Panc1 (cell line): ENCODE results near the gene CNTRL. TPM values are rescaled to one million over a fixed set of nuclear protein-coding genes. Genes with fewer than 3 reads are reported as not detected.

Source experiments
- ATAC-seq: fragments of 200-7000 bp; cut with Tn5 transposase; 2 replicates; pipeline ENCODE4 v1.9.1; 2020; ENCODE audit warnings: mild to moderate bottlenecking, moderate library complexity
- BruUV-seq: library from RNA; stranded (reverse); fragments of 400-500 nt; replicated peaks from 2 replicates; lab custom pipeline; 2021; lab: Mats Ljungman, UMichigan
- CTCF ChIA-PET: fragments of 300-600 bp; sonication (Branson Sonifier 250); formaldehyde crosslinking; loops from one replicate; lab custom pipeline; 2022; ENCODE audit warnings: antibody characterized with exemption; lab: Charles Lee
- POLR2A ChIA-PET: fragments of 300-600 bp; sonication (Branson Sonifier 250); formaldehyde crosslinking; loops from one replicate; lab custom pipeline; 2022; ENCODE audit warnings: antibody characterized with exemption; lab: Charles Lee
- DNase-seq: peaks from one replicate; pipeline ENCODE4 v3.0.0-alpha.2; 2010; ENCODE audit warnings: low read depth, low spot score
- H3K27ac ChIP-seq: 2 replicates; pipeline ENCODE4 v1.5.1; 2011; ENCODE audit warnings: mild to moderate bottlenecking, low read length, inconsistent platforms
- H3K27me3 ChIP-seq: fragments of 200-500 bp; sonication (Bioruptor generic); 2 replicates; pipeline ENCODE4 v1.6.0; 2014; ENCODE audit warnings: low read length, inconsistent platforms; ENCODE audit not compliant: control insufficient read depth, insufficient read depth
- H3K36me3 ChIP-seq: fragments of 200-500 bp; sonication (Bioruptor generic); 2 replicates; pipeline ENCODE4 v1.5.1; 2014; ENCODE audit warnings: inconsistent platforms, mild to moderate bottlenecking, low read length, moderate library complexity; ENCODE audit not compliant: control insufficient read depth, insufficient read depth
- H3K4me1 ChIP-seq: 2 replicates; pipeline ENCODE4 v1.5.1; 2011; ENCODE audit warnings: inconsistent platforms, mild to moderate bottlenecking, low read length, moderate library complexity; ENCODE audit not compliant: control insufficient read depth, insufficient read depth
- H3K4me3 ChIP-seq, 2 experiments: 2 replicates each; pipeline ENCODE4 v1.5.1; 2011 to 2012; ENCODE audit warnings: low read depth in 2 of 2, low read length in 2 of 2, mild to moderate bottlenecking in 2 of 2, inconsistent platforms in 1 of 2, moderate library complexity in 1 of 2
- H3K9me3 ChIP-seq: fragments of 200-500 bp; sonication (Bioruptor generic); 2 replicates; pipeline ENCODE4 v1.5.1; 2014; ENCODE audit warnings: low read depth, mild to moderate bottlenecking, inconsistent platforms, low read length, moderate library complexity; ENCODE audit not compliant: control insufficient read depth, insufficient read depth
- POLR2AphosphoS5 ChIP-seq: IDR thresholded peaks from 2 replicates; pipeline ENCODE4 v1.6.1; 2012; ENCODE audit warnings: mild to moderate bottlenecking, low read depth, low read length, moderate library complexity
- REST ChIP-seq, 2 experiments: IDR thresholded peaks; 2 replicates each; pipeline ENCODE4 v1.6.1; 2011 to 2012; ENCODE audit warnings: low read depth in 2 of 2, control low read depth in 1 of 2, low read length in 1 of 2, mild to moderate bottlenecking in 1 of 2, moderate library complexity in 1 of 2; ENCODE audit not compliant: insufficient read depth in 1 of 2
- SIN3A ChIP-seq: IDR thresholded peaks from 2 replicates; pipeline ENCODE4 v1.6.1; 2012; ENCODE audit warnings: low read depth, mild to moderate bottlenecking, low read length, moderate library complexity, borderline replicate concordance; ENCODE audit not compliant: insufficient read depth
- TCF7L2 ChIP-seq: IDR thresholded peaks from 2 replicates; pipeline ENCODE4 v1.6.1; 2011; ENCODE audit warnings: mild to moderate bottlenecking, low read depth, low read length, inconsistent platforms
- in situ Hi-C: cut with HindIII; loops from 2 replicates; pipeline ENCODE4 v1.10.0; 2016; ENCODE audit warnings: low sequenced_read_pairs, low pct_unique_long_range_greater_than_20kb
- intact Hi-C: fragments of 100-400 bp; cut with micrococcal nuclease; formaldehyde crosslinking; loops from one replicate; pipeline ENCODE4 v1.10.0; 2022; ENCODE audit not compliant: unreplicated experiment
- total RNA-seq: library from RNA; stranded (reverse); gene quantifications from one replicate; pipeline ENCODE4 v1.2.1, GENCODE V29; 2021; ENCODE audit not compliant: unreplicated experiment
- TF ChIP-seq, protein P1 (sequence below): fragments of 450-650 bp; IDR thresholded peaks from 2 replicates; pipeline ENCODE4 v1.5.1; 2017; ENCODE audit warnings: mild to moderate bottlenecking

The CNTRL gene
- total RNA-seq, 1 experiment from 2014 or later = 11.5 TPM

- H3K27ac ChIP-seq = no peak overlapping the region
- CTCF ChIA-PET = interaction anchor here (0.7 kb wide), 1 partner anchor 106 kb away, joined by 3 read pairs; no protein-coding TSS in a partner anchor
- ATAC-seq (no peak), DNase-seq (no peak)
- POLR2A ChIA-PET = interaction anchor here (0.6 kb wide), 1 partner anchor 9 kb away, joined by 3 read pairs; no protein-coding TSS in a partner anchor
- no peak for TF ChIP-seq REST (IDR thresholded peaks at IDR 0.05; ENCODE audit: insufficient read depth in 1 of 2, low read depth in 2 of 2, low read length in 1 of 2)
- TF ChIP-seq, protein P1, sequence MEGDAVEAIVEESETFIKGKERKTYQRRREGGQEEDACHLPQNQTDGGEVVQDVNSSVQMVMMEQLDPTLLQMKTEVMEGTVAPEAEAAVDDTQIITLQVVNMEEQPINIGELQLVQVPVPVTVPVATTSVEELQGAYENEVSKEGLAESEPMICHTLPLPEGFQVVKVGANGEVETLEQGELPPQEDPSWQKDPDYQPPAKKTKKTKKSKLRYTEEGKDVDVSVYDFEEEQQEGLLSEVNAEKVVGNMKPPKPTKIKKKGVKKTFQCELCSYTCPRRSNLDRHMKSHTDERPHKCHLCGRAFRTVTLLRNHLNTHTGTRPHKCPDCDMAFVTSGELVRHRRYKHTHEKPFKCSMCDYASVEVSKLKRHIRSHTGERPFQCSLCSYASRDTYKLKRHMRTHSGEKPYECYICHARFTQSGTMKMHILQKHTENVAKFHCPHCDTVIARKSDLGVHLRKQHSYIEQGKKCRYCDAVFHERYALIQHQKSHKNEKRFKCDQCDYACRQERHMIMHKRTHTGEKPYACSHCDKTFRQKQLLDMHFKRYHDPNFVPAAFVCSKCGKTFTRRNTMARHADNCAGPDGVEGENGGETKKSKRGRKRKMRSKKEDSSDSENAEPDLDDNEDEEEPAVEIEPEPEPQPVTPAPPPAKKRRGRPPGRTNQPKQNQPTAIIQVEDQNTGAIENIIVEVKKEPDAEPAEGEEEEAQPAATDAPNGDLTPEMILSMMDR = no peak
- intact Hi-C loops = loop anchor here (5.0 kb wide), 1 partner anchor 68 kb away; no protein-coding TSS in a partner anchor
- H3K27me3 ChIP-seq = no peaks in the 10 kb centered on the region
- H3K4me1 ChIP-seq = no peaks in the 10 kb centered on the region; the same call in 1 of the 2 replicates
- H3K4me3 ChIP-seq = no peak overlapping the region
- BruUV-seq = no TSS peak
- in situ Hi-C loops = no loop called here
- no peaks in the 10 kb centered on the region for H3K9me3 ChIP-seq
- H3K36me3 ChIP-seq = no peaks in the 10 kb centered on the region
Observed at GRCh38 chr9:121214005-121214404, 139.2 kb downstream of the CNTRL start.

- Histone ChIP-seq H3K36me3 (no peaks in the 10 kb centered on the region), H3K4me3 (no peak overlapping the region), H3K27ac (no peak overlapping the region), H3K9me3 (no peaks in the 10 kb centered on the region), H3K27me3 (no peaks in the 10 kb centered on the region), H3K4me1 (no peaks in the 10 kb centered on the region; the same call in 1 of the 2 replicates)
- intact Hi-C loops (no loop called here), in situ Hi-C loops (no loop called here)
- ATAC-seq = no peak
- ChIA-PET POLR2A (no interaction called here), CTCF (interaction anchor here (0.6 kb wide), 1 partner anchor 183 kb away, joined by 4 read pairs; no protein-coding TSS in a partner anchor)
- TF ChIP-seq TCF7L2 (no peak), SIN3A (no peak), REST (IDR thresholded peaks at IDR 0.05; ENCODE audit: insufficient read depth in 1 of 2, low read depth in 2 of 2, low read length in 1 of 2) (no peak), POLR2AphosphoS5 (no peak)
- TF ChIP-seq, protein P1 = no peak
- no peak for DNase-seq
- BruUV-seq = no TSS peak
Observed at GRCh38 chr9:121216271-121216805, 141.6 kb downstream of the CNTRL start.
